Limb (tissue), 2 donors: ENCODE data around the gene SPP1.
"Not testable (repeated sequence)": the region's sequence is repeated elsewhere in the genome, so short reads cannot be mapped to it uniquely, and the experiment has no call there.

Source experiments
- DNase-seq, 2 donors: peaks; one replicate each; pipeline ENCODE4 v3.0.0-alpha.2; 2016; ENCODE audit errors: extremely low spot score in 2 of 2

Gene SPP1

DNA sequence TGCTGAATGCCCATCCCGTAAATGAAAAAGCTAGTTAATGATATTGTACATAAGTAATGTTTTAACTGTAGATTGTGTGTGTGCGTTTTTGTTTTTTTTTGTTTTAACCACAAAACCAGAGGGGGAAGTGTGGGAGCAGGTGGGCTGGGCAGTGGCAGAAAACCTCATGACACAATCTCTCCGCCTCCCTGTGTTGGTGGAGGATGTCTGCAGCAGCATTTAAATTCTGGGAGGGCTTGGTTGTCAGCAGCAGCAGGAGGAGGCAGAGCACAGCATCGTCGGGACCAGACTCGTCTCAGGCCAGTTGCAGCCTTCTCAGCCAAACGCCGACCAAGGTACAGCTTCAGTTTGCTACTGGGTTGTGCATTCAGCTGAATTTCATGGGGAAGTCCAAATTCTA is at the start of gene SPP1:
SPP1 (plus strand) TSS at position 249 of the 400 bp plus-strand sequence. CDS start 1,182 bp downstream, outside the sequence.
- DNase-seq: peak; percentile 5 to 34

DNA sequence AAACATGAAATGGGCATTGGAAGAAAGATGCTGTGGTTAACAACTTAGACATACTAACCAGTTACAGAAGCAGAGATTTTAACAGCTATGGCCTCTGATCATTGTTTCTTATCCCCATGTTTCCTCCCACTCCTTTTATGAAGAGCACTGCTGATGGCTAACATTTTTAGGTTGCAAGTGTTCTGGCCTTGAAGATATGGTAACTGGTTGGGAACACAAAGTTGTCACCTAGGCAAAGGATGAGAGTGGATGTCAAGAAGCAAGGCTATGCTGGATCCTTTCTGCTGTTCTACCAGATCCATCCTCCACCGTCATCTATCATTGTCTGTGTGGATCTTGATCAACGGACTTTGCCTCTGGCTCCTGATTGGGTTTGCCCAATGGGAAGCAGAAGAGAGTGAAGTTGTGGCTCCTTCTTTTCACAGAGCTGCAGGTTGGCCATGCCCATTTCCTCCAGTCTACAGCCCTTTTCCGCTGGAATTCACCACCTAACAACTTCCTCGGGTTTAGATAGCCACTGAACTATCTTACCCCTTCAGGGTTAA is 48.9 kb upstream of the SPP1 start:
- no peak for DNase-seq

DNA sequence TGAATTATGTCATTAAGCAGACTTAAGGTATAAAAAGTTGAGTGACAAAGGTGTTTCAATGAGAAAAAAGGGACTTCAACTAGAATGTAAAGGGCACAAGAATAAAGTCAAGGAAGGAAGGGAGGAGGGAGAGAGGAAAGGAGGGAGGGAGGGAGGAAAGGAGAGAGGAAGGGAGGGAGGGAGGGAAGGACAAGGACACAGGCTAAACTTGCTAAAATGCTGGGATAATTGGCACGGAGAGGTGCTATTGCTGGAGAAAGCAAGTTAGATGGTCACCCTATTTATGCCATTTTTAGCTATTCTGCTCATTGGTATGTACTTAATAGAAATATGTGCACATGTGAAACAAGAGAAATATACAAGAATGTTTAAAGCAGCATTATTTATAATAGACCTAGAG is 44.9 kb upstream of the SPP1 start:
- DNase-seq: no peak

DNA sequence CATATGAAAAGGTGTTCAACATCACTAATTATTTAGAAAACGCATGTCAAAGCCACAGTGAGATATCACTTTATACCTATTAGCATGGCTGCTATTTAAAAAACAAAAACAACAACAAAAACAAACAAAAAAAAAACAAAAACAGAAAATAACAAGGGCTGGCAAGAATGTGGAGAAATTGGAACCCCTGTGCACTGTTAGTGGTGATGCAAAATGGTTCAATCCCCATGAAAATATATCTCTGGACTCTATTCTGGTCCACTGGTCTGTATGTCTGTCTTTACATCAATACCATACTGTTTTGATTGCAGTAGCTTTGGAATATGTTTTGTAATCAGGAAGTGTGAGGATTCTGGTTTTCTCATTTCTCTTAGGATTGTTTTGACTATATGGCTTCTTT is 43.6 kb upstream of the SPP1 start:
- no peak for DNase-seq

DNA sequence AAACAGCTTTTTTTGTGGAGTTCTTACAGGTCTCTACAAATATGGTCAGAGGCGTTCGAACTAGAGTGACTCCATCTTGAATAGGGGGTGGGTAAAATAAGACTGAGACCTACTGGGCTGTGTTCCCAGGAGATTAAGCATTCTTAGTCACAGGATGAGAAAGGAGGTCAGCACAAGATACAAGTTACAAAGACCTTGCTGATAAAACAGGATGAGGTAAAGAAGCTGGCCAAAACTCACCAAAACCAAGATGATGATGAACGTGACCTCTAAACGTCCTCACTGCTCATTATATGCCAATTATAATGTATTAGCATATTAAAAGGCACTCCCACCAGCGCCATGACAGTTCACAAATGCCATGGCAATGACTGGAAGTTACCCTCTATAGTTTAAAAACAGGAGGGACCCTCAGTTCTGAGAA is 42.8 kb upstream of the SPP1 start:
- no peak for DNase-seq

DNA sequence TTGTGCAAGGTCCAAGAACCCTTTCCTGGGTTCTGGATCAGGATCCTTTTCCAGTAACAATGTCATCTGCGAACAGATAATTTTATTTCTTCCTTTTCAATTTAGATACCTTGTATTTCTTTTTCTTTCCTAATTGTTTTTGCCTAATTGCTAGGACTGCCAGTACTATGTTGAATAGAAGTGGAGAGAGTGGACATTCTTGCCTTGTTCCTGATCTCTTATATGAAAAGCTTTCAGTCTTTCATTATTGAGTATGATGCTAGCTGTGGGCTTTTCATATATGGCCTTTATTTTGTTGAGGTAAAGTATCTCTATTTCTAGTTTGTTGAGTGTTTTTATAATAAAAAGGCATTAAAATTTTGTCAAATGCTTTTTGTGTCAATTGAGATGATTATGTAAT is 42.2 kb upstream of the SPP1 start:
- no peak for DNase-seq

DNA sequence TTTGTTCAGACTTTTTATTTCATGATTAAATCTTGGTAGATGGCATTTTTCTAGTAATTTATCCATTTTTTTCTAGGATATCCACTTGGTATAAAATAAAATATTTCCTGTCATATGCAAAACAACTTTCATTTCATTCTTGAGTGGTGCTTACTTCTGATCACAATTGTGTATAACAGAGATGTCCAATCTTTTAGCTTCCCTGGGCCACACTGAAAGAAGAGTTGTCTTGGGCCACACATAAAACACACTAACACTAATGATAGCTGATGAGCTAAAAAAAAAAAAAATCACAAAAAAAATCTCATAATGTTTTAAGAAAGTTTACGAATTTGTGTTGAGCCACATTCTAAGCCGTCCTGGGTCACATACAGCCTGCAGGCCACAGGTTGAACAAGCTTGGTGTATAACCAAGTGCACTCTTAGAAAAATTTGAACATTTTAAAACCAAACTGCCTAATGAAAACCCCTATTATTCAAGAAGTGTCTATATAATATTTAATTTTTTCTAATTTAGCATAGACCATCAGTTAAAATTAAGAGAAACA is 41.3 kb upstream of the SPP1 start:
- DNase-seq: no peak

DNA sequence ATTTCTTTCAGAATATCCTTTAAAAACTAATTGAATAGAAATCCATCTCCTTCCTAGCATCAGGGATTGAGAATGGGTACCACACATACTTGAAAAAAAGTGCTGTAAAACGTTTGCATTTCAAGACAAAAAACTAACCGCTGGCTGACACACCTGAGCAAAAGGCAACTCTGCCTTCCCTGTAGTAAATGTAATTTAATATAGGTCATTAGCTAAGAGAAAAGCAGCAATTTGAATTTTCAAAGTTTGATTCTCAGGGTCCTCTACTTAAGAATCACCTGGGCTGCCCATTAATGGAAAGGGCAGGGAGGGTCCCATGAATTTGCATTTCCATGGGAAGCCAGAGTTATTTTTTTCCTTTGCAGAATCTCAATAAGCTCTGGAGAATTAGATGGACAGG is 40.5 kb upstream of the SPP1 start:
- no peak for DNase-seq

DNA sequence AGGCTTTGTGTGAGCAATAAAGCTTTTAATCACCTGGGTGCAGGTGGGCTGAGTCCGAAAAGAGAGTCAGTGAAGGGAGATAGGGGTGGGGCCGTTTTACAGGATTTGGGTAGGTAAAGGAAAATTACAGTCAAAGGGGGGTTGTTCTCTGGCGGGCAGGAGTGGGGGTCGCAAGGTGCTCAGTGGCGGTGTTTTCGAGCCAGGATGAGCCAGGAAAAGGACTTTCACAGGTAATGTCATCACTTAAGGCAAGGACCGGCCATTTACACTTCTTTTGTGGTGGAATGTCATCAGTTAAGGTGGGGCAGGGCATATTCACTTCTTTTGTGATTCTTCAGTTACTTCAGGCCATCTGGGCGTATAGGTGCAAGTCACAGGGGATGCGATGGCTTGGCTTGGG is 39.6 kb upstream of the SPP1 start:
- not testable (repeated sequence) for DNase-seq

DNA sequence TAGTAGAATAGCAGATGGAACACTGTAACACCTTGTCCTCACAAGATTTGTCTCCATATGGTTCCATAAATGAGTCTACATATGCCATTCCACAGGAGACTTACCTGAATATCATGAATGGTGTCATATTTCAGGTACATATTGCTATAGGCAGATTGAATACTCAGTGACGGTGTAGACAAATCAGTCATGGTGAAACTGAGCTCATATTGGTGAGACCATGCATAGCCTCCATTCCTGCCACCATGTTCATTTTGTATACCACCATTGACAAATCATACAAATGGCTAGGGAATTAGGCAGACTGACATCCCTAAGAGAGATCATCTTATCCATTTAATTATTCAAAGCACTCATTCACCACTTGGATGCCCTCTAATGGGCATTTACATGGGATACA is 38.0 kb upstream of the SPP1 start:
- DNase-seq: no peak

DNA sequence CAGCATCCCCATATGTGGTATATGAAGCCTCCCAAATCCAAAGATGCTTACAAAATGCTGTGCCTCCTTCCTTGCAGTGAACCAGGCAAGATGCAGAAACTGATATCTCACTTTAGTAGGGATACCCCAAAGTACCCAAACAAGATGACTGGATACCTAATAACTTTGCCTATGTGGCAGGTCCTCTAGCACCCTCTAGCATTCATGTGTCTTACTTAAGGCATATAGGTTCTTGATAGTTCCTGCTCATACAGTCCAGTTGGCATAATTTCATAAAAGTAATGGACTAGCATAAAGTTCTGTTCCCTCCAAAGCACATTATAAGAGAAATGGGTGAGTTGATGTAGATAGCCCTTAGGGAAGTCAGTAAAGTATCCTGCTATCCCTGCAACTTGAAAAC is 36.8 kb upstream of the SPP1 start:
- no peak for DNase-seq

DNA sequence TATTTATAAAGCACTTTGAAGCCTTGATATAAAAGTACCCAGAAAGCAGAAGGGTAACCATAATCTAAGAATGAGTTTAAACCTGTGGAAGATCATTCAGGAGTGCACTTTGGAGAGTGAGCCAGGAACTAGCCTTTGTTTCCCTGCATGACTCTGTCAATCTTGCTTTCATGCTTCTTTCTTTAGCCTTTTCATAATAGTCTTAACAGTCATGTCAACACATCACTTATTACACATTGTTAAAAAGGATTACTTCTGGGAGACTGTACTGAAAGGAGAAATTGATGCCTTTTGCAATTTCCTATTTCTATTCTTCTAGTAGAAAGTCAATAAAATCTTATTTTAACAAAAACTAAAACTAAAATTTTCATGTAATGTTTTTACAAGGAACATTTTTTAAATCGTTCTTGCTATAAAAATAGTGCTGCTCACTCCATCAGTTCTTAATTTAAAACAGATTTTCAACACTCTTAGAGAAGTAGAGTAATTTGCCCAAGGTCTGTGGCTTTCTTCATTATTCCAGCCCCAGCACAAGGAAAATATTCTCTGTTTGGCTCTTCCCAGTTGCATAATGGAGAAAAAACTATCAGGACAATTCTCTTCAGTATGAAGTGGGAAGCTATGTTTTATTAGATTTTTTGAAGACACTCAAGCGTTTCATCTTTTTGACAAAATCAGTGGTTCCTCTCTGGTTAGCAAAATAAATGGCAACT is 35.4 kb upstream of the SPP1 start:
- no peak for DNase-seq

DNA sequence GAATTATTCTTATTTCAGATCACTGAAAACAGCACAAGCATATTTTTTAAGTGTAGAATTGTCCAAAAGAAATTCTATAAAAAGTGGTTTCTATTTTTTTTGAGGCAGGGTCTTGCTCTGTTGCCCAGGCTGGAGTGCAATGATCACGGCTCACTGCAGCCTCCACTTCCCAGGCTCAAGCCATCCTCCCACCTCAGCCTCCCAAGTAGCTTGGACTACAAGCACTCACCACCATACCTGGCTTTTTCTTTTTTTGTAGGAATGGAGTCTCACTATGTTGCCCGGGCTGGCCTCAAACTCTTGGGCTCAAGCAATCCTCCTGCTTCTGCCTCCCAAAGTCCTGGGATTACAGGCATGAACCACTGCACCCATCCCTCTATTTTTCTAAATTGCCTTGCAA is 34.7 kb upstream of the SPP1 start:
- DNase-seq: not testable (repeated sequence)

DNA sequence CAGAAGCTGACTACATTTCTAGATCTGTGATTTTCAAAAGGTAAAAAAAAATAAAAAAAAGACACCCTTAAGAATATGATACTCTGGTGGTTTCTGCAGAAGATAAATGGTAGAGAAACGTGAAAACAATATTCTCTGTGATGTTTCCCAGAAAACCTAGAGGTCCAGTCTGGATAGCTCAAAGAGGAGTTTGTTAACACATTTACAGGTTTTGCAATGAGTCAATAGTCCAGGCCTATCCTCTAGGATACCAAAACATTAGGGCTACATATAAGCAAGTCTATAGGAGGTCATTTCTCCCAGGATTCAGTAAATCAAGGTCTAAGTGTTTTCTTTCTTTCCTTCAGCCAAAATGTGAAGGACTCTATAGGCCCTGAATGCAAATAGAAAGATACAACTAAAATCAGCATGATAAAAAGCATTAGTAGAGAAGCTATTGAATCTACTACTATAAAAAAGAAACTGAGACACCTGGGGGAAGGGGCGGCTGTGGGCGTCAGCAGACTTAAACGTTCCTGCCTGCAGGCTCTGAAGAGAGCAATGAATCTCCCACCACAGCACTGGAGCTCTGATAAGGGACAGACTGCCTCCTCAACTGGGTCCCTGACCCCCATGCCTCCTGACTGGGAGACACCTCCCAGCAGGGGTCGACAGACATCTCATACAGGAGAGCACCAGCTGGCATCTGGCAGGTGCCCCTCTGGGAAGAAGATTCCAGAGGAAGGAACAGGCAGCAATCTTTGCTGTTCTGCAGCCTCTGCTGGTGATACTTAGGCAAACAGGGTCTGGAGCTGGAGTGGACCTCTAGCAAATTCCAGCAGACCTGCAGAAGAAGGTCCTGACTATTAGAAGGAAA is 33.7 kb upstream of the SPP1 start:
- no peak for DNase-seq

DNA sequence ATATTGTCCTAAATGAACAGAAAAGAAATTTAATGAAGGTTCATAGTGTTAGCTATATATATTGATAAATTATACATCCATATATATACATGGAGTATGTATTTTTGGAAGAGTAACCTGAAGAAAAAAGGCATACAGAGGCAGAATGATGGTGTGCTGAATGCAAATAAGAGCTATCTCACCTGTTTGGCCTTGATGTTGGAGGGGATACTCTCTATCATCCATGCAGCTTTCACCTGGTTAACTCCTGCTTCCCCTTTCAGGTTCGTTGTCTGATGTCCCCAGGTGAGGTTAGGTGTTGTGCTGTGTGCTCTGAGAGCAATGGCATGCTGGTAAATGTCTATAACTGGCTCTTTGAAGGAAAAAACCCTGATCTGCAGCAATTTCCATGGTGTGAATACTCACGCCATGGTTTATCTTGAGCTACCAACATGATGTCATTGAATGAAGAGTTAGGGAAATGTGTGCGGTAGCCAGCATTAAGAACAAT is 31.8 kb upstream of the SPP1 start:
- DNase-seq: no peak

DNA sequence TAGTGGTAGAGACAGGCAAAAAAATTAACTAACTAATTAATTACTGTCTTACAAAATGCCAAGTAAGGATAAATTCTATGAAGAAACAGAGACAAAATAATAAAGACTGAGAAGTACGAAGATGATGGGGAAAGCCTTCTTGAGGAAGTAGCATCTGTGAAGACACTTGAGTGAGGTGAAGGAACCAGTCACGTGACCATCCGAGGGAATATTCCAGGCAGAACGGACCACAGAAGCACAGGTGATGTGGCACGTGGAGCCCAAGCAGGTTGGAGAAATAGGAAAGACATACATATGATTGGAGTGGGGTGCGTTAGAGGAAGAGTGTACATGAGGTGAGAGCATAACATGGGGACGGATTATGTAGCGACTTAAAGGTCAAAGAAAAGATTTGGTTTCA is 30.5 kb upstream of the SPP1 start:
- no peak for DNase-seq

DNA sequence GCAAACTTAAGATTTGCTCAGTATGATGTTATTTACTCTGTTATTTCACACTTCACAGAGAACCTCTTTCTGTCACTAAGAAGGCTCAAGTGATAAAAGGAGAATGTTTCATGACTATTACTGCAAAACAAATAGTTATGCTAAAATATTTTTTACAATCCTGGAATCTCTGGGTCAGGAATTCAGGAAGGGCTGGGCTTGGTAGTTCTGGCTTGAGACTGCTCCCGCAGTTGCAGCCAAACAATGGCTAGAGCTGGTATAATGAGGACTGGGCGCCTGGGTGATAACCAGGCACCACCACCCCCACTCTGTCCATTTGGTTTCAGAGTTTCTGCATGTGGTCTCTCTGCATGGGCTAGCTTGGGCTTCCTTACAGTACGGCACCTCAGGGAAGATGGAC is 28.7 kb upstream of the SPP1 start:
- DNase-seq: no peak

DNA sequence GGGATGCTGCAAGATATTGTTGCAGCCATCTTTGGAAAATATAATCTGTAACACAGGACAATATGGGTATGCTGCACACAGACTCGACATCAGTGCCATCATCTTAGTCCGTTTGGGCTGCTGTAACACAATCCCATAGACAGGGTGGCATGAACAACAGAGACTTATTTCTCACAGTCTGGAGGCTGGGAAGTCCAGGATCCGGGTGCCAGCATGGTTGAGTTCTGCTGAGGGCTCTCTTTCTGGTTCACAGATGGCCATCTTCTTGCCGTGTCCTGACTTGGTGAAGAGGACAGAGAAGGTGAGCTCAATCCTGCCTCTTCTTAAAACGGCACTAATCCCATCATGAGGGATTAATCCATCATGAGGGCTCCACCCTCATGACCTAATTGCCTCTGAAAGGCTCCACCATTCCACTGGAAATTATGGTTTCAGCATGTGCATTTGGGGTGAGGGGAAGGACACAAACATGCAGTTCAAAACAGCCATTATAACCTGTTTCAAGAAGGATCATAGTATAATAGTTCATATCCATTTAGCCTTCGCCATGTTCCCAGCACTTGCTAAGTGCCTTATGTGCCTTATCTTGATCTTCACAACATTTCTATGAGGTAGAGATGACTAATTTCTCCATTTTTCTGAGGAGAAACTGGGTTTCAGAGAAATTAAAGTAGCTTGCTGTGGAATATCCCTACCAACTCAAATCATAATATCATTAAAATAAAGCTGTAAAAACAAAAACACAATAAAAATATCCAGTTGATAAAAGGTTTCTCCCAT is 27.9 kb upstream of the SPP1 start:
- no peak for DNase-seq

DNA sequence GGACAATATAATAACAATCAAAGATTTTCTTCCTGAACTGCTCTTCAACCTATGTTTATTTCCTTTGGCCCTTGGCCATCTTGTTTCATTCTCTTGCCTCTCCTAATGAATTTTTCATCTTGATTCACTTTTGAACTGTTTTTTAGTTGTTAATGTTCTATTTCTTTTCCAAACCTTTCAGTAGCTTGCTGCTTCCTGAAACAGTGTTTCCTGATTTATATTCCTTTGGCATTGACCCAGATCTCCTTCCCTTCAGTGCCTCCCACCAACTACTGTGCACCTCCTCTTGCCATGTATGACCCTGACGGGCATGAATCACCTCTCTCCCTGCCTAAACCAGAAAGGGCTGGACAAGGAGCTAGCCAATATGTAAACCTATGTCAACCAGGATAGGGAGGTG is 25.6 kb upstream of the SPP1 start:
- DNase-seq: no peak

DNA sequence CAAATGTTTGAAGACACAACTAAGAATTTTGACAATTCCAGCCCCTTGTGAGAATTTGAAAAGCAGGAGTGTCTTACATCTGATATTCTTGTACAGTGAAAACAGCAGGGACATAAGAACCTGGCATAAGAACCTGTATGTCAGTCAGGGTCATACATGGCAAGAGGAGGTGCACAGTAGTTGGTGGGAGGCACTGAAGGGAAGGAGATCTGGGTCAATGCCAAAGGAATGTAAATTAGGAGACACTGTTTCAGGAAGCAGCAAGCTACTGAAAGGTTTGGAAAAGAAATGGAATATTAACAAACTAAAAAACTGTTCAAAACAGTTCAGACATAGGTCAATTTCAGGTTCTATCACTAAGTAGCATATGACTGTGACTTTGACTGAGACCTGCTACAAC is 25.0 kb upstream of the SPP1 start:
- no peak for DNase-seq

DNA sequence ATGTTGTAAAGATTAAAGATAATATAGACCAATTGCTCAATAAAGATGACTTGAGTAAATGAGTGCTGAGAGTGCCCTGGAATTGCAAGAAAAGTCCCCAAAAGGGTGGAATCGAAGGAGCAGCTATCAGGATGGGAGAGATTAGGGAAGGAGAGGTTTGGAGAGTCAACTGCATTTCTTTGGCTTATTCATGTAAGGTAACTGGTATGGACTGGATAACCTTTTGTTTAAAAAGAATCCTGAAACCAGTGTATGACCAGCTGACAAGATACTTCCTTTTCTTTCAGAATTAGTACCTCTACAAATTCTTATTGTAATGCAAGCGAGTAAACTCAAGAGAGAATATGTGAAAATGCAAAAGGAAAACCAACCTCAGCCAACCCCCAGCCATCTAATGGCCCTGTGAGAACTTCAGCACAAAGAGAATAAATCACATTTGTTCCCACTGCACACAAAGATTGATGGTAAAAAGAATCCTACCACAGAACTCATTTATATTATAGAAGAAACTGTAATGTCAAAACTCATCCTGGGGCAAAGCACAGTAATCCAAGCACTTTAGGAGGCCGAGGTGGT is 24.5 kb upstream of the SPP1 start:
- no peak for DNase-seq
